H1 (cell line): ENCODE measurements around the gene C16orf87. TPM values are rescaled to one million over a fixed set of nuclear protein-coding genes. Genes with fewer than 3 reads are reported as not detected.

Experiments
- ATF2 ChIP-seq: IDR thresholded peaks from 2 replicates; pipeline ENCODE4 v1.6.1; 2012; ENCODE audit warnings: low read length, inconsistent platforms
- CBX8 ChIP-seq: fragments of 300-800, 300-1000 bp; sonication (generic); IDR thresholded peaks from 2 replicates; pipeline ENCODE4 v1.7.1; 2016; ENCODE audit warnings: low read depth, low read length, borderline replicate concordance
- CTBP2 ChIP-seq: IDR thresholded peaks from 2 replicates; pipeline ENCODE4 v1.7.0; 2011; ENCODE audit warnings: borderline replicate concordance, mild to moderate bottlenecking, moderate library complexity, mixed read lengths, low read length; ENCODE audit not compliant: insufficient read depth, insufficient read length
- GTF2F1 ChIP-seq: IDR thresholded peaks from 2 replicates; pipeline ENCODE4 v1.6.1; 2012; ENCODE audit warnings: low read depth, low read length, improper control_type of control experiment, borderline replicate concordance
- JUND ChIP-seq: IDR thresholded peaks from 2 replicates; pipeline ENCODE4 v1.6.1; 2011; ENCODE audit warnings: mild to moderate bottlenecking, improper control_type of control experiment, low read length
- TCF12 ChIP-seq: IDR thresholded peaks from 2 replicates; pipeline ENCODE4 v1.6.1; 2011; ENCODE audit warnings: low read depth, mild to moderate bottlenecking, low read length
- polyA plus RNA-seq, 7 experiments: library from polyadenylated mRNA; depleted of rRNA in 3 of 7; stranded (reverse) in 5 of 7; unstranded in 2 of 7; fragments of >200 nt in 5 of 7; fragments of 200-250 nt in 2 of 7; gene quantifications; 1 replicate in 5 of 7; 2 replicates in 1 of 7; 4 replicates in 1 of 7; pipeline versions ENCODE4 v1.2.1 to v1.2.3, GENCODE V29; 2011 to 2013; ENCODE audit warnings: missing spikeins in 2 of 7, mixed read lengths in 2 of 7
- total RNA-seq: library from RNA; stranded (reverse); fragmentation: NEBNext Ultra II Directional; extraction: Animal tissue kit (Norgen Biotek cat#: 25700); gene quantifications from 2 replicates; pipeline ENCODE4 v1.2.1, GENCODE V29; 2021

Gene C16orf87
- total and polyA plus RNA-seq, 2 of the 8 experiments (the other 6 are each of a cell fraction or from before 2014, with no cell fraction given), result 4.8 to 21.8 TPM

- TF ChIP-seq ATF2 (no peak), GTF2F1 (no peak), CTBP2 (no peak), TCF12 (no peak), CBX8 (no peak), JUND (no peak)
Observed at GRCh38 chr16:46852130-46852529, 21.1 kb upstream of the C16orf87 start (continued).
